MCF 10A (cell line): ENCODE data around the gene GPRC5A. TPM values are rescaled to one million over a fixed set of nuclear protein-coding genes. Genes with fewer than 3 reads are reported as not detected.

Source experiments
- BruUV-seq: library from RNA; stranded (reverse); fragments of 400-500 nt; replicated peaks from 2 replicates; lab custom pipeline; 2021; lab: Mats Ljungman, UMichigan
- CTCF ChIA-PET: fragments of 300-600 bp; sonication (Branson Sonifier 250); formaldehyde crosslinking; extraction: SDS; loops from one replicate; lab custom pipeline; 2021; ENCODE audit warnings: antibody characterized with exemption, inconsistent platforms; lab: Yijun Ruan, JAX
- POLR2A ChIA-PET: fragments of 300-600, 350-650 bp; sonication (Branson Sonifier 250); formaldehyde crosslinking; extraction: SDS; loops from one replicate; lab custom pipeline; 2020; ENCODE audit warnings: antibody characterized with exemption, inconsistent platforms; lab: Yijun Ruan, JAX
- DNase-seq: peaks from one replicate; pipeline ENCODE4 v3.0.0-alpha.2; 2018; ENCODE audit not compliant: unreplicated experiment
- H3K27ac Mint-ChIP-seq: one replicate; pipeline ENCODE4 v1.8.0; 2022; ENCODE audit warnings: mild to moderate bottlenecking, low read depth, mixed read lengths; ENCODE audit not compliant: unreplicated experiment
- H3K27me3 Mint-ChIP-seq: one replicate; pipeline ENCODE4 v1.8.0; 2022; ENCODE audit warnings: mixed read lengths; ENCODE audit not compliant: insufficient read depth, unreplicated experiment
- H3K36me3 Mint-ChIP-seq: one replicate; pipeline ENCODE4 v1.8.0; 2022; ENCODE audit warnings: mild to moderate bottlenecking, moderate library complexity, mixed read lengths; ENCODE audit not compliant: insufficient read depth, unreplicated experiment
- H3K4me1 Mint-ChIP-seq: one replicate; pipeline ENCODE4 v1.8.0; 2022; ENCODE audit warnings: mixed read lengths; ENCODE audit not compliant: insufficient read depth, unreplicated experiment
- H3K4me3 Mint-ChIP-seq: one replicate; pipeline ENCODE4 v1.8.0; 2022; ENCODE audit warnings: mild to moderate bottlenecking, moderate library complexity, mixed read lengths; ENCODE audit not compliant: unreplicated experiment
- H3K9me3 Mint-ChIP-seq: one replicate; pipeline ENCODE4 v1.8.0; 2022; ENCODE audit warnings: mixed read lengths; ENCODE audit not compliant: unreplicated experiment
- CTCF ChIP-seq: fragments of 200-600 bp; IDR thresholded peaks from one replicate; pipeline ENCODE4 v1.8.0; 2022; ENCODE audit warnings: antibody characterized with exemption, mild to moderate bottlenecking; ENCODE audit not compliant: unreplicated experiment
- intact Hi-C: fragments of 100-400 bp; cut with micrococcal nuclease; formaldehyde crosslinking; loops from 2 replicates; pipeline ENCODE4 v1.14.1; 2022
- total RNA-seq: library from RNA; stranded (reverse); gene quantifications from 2 replicates; pipeline ENCODE4 v1.2.3, GENCODE V29; 2022

The GPRC5A gene
- total RNA-seq, 1 experiment from 2014 or later = 24.1 TPM

- Mint-ChIP-seq H3K27me3 (no peaks in the 10 kb centered on the region), H3K4me1 (no peaks in the 10 kb centered on the region), H3K9me3 (peaks cover 1% of the 10 kb centered on the region), H3K36me3 (no peaks in the 10 kb centered on the region), H3K27ac (no peak overlapping the region), H3K4me3 (no peak overlapping the region)
- no peak for TF ChIP-seq CTCF
- intact Hi-C loops = no loop called here
- CTCF ChIA-PET = interaction anchor here (0.6 kb wide), 1 partner anchor 1700 kb away, joined by 4 read pairs; no protein-coding TSS in a partner anchor
- POLR2A ChIA-PET = no interaction called here
- no TSS peak for BruUV-seq
- DNase-seq = no peak
Measured at GRCh38 chr12:12958886-12959285, 67.5 kb downstream of the GPRC5A start.

GRCh38 chr12:12960639-12961209, 69.4 kb downstream of the GPRC5A start:
- TF ChIP-seq CTCF = no peak
- Mint-ChIP-seq H3K9me3 (peaks cover 8% of the 10 kb centered on the region), H3K36me3 (no peaks in the 10 kb centered on the region), H3K4me3 (no peak overlapping the region), H3K27me3 (no peaks in the 10 kb centered on the region), H3K27ac (no peak overlapping the region), H3K4me1 (no peaks in the 10 kb centered on the region)
- POLR2A ChIA-PET = no interaction called here
- BruUV-seq = no TSS peak
- CTCF ChIA-PET = interaction anchor here (0.8 to 0.9 kb wide), 2 partner anchors 23 to 252 kb away, joined by 3 read pairs; no protein-coding TSS in a partner anchor
- no peak for DNase-seq
- intact Hi-C loops = no loop called here

GRCh38 chr12:12964255-12964654, 72.9 kb downstream of the GPRC5A start:
- ChIA-PET CTCF (interaction anchor here (0.9 kb wide), 1 partner anchor 10 kb away, joined by 6 read pairs; no protein-coding TSS in a partner anchor), POLR2A (no interaction called here)
- no peak overlapping the region for H3K27ac Mint-ChIP-seq
- DNase-seq = peak; percentile 11
- BruUV-seq = no TSS peak
- H3K9me3 Mint-ChIP-seq = peaks cover 8% of the 10 kb centered on the region
- TF ChIP-seq CTCF = no peak
- H3K4me1 Mint-ChIP-seq = no peaks in the 10 kb centered on the region
- no peaks in the 10 kb centered on the region for H3K27me3 Mint-ChIP-seq
- no peak overlapping the region for H3K4me3 Mint-ChIP-seq
- H3K36me3 Mint-ChIP-seq = no peaks in the 10 kb centered on the region
- intact Hi-C loops = no loop called here

GRCh38 chr12:12965836-12966235, 74.5 kb downstream of the GPRC5A start:
- POLR2A ChIA-PET = no interaction called here
- CTCF ChIA-PET = no interaction called here
- H3K27ac Mint-ChIP-seq = no peak overlapping the region
- no peaks in the 10 kb centered on the region for H3K27me3 Mint-ChIP-seq
- no TSS peak for BruUV-seq
- peaks cover 8% of the 10 kb centered on the region for H3K9me3 Mint-ChIP-seq
- H3K4me1 Mint-ChIP-seq = no peaks in the 10 kb centered on the region
- DNase-seq = no peak
- H3K4me3 Mint-ChIP-seq = no peak overlapping the region
- H3K36me3 Mint-ChIP-seq = peaks cover 2% of the 10 kb centered on the region
- TF ChIP-seq CTCF = no peak
- intact Hi-C loops = no loop called here

Other genes starting within 250 kb of the GPRC5A start
- gene GPR19, start 195.4 kb upstream of the GPRC5A start, total RNA-seq = 0.93 TPM in 1 of 2 replicates, not detected in the other
- gene CDKN1B, start 174.2 kb upstream of the GPRC5A start, total RNA-seq = 33.9 and 41.6 TPM in 2 replicates
- 8.0 and 8.2 TPM in 2 replicates for gene APOLD1, start 105.9 kb upstream of the GPRC5A start, total RNA-seq
- 47.0 and 47.7 TPM in 2 replicates for gene DDX47, start 78.2 kb upstream of the GPRC5A start, total RNA-seq
- not detected in 2 replicates for gene GPRC5D, start 60.6 kb downstream of the GPRC5A start, total RNA-seq
- gene HEBP1, start 108.7 kb downstream of the GPRC5A start, total RNA-seq = 30.8 and 31.2 TPM in 2 replicates
- 5.4 and 5.7 TPM in 2 replicates for gene FAM234B, start 152.8 kb downstream of the GPRC5A start, total RNA-seq
- gene GSG1, start 212.1 kb downstream of the GPRC5A start, total RNA-seq = not detected in 2 replicates